ENCODE results near the gene CPAMD8. TPM values are rescaled to one million over a fixed set of nuclear protein-coding genes. Genes with fewer than 3 reads are reported as not detected.

Gene CPAMD8
- total and polyA plus RNA-seq, 10 of the 15 experiments (the other 5 are each of a cell fraction or from before 2014, with no cell fraction given): 0.12 to 0.97 (median 0.25) TPM; not detected in 3

DNA sequence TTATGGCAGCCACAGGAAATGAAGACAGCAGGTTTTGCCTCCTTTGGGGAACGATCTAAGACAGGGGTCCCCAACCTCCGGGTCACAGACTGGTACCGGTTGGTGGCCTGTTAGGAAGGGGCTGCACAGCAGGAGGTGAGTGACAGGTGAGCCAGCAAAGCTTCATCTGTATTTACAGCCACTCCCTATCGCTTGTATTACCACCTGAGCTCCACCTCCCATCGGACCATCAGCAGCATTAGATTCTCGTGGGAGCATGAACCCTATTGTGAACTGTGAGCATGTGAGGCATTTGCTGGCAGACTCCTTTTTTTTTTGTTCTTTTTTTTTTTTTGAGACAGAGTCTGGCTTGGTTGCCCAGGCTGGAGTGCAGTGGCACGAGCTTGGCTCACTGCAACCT is 115.6 kb downstream of the CPAMD8 start (continued):
- TF ChIP-seq, protein P1, sequence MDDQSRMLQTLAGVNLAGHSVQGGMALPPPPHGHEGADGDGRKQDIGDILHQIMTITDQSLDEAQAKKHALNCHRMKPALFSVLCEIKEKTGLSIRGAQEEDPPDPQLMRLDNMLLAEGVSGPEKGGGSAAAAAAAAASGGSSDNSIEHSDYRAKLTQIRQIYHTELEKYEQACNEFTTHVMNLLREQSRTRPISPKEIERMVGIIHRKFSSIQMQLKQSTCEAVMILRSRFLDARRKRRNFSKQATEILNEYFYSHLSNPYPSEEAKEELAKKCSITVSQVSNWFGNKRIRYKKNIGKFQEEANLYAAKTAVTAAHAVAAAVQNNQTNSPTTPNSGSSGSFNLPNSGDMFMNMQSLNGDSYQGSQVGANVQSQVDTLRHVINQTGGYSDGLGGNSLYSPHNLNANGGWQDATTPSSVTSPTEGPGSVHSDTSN (IDR thresholded peaks at IDR 0.05; ENCODE audit: insufficient replicate concordance, low read depth, low read length): no peak
- no peak for TF ChIP-seq KDM1A (IDR thresholded peaks at IDR 0.05; ENCODE audit: borderline replicate concordance)
- TF ChIP-seq RELA (IDR thresholded peaks at IDR 0.05; ENCODE audit: borderline replicate concordance, partially characterized antibody): no peak
- TF ChIP-seq TBL1XR1 (IDR thresholded peaks at IDR 0.05; ENCODE audit: low read depth, low read length): no peak
- TF ChIP-seq, protein P2, sequence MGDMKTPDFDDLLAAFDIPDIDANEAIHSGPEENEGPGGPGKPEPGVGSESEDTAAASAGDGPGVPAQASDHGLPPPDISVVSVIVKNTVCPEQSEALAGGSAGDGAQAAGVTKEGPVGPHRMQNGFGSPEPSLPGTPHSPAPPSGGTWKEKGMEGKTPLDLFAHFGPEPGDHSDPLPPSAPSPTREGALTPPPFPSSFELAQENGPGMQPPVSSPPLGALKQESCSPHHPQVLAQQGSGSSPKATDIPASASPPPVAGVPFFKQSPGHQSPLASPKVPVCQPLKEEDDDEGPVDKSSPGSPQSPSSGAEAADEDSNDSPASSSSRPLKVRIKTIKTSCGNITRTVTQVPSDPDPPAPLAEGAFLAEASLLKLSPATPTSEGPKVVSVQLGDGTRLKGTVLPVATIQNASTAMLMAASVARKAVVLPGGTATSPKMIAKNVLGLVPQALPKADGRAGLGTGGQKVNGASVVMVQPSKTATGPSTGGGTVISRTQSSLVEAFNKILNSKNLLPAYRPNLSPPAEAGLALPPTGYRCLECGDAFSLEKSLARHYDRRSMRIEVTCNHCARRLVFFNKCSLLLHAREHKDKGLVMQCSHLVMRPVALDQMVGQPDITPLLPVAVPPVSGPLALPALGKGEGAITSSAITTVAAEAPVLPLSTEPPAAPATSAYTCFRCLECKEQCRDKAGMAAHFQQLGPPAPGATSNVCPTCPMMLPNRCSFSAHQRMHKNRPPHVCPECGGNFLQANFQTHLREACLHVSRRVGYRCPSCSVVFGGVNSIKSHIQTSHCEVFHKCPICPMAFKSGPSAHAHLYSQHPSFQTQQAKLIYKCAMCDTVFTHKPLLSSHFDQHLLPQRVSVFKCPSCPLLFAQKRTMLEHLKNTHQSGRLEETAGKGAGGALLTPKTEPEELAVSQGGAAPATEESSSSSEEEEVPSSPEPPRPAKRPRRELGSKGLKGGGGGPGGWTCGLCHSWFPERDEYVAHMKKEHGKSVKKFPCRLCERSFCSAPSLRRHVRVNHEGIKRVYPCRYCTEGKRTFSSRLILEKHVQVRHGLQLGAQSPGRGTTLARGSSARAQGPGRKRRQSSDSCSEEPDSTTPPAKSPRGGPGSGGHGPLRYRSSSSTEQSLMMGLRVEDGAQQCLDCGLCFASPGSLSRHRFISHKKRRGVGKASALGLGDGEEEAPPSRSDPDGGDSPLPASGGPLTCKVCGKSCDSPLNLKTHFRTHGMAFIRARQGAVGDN (IDR thresholded peaks at IDR 0.05): no peak
- TF ChIP-seq PAX5 (IDR thresholded peaks at IDR 0.05; ENCODE audit: borderline replicate concordance, low read depth, low read length): no peak
- no peak for TF ChIP-seq FOXK2 (IDR thresholded peaks at IDR 0.05)
- TF ChIP-seq NFYB (IDR thresholded peaks at IDR 0.05; ENCODE audit: insufficient read depth, low read depth, low read length): no peak
- no peak for TF ChIP-seq CEBPB (IDR thresholded peaks at IDR 0.05; ENCODE audit: borderline replicate concordance in 1 of 2, low read depth in 2 of 2, low read length in 2 of 2)
- no peak for TF ChIP-seq USF2 (IDR thresholded peaks at IDR 0.05; ENCODE audit: borderline replicate concordance, low read depth, low read length)
- no peak for TF ChIP-seq IKZF2 (IDR thresholded peaks at IDR 0.05)
- TF ChIP-seq SREBF1 (IDR thresholded peaks at IDR 0.05; ENCODE audit: low read length): no peak
- no peak for TF ChIP-seq HCFC1 (IDR thresholded peaks at IDR 0.05; ENCODE audit: low read length)

All from GM12878 (cell line).